T-helper 17 cell (primary cell): ENCODE data around the gene GAPVD1. TPM values are rescaled to one million over a fixed set of nuclear protein-coding genes. Genes with fewer than 3 reads are reported as not detected.

Source experiments
- ATAC-seq: fragments of 150-1000 bp; cut with Tn5 transposase; 2 replicates; pipeline ENCODE4 v1.10.0; 2021; ENCODE audit warnings: mild to moderate bottlenecking, moderate library complexity
- DNase-seq, 3 donors: peaks; one replicate each; pipeline versions ENCODE4 v3.0.0 to v3.0.0-alpha.2; 2020 to 2021
- H3K9me3 ChIP-seq: one replicate; pipeline ENCODE4 v1.7.0; 2013; ENCODE audit warnings: low read length, mild to moderate bottlenecking; ENCODE audit not compliant: control insufficient read depth, poor library complexity, severe bottlenecking
- H3K27ac Mint-ChIP-seq: one replicate; pipeline ENCODE4 v1.8.0; 2022; ENCODE audit warnings: mild to moderate bottlenecking, moderate library complexity, mixed read lengths
- H3K27me3 Mint-ChIP-seq: one replicate; pipeline ENCODE4 v1.8.0; 2022; ENCODE audit warnings: mixed read lengths
- H3K36me3 Mint-ChIP-seq: one replicate; pipeline ENCODE4 v1.8.0; 2022; ENCODE audit warnings: low read depth, mixed read lengths
- H3K4me1 Mint-ChIP-seq: one replicate; pipeline ENCODE4 v1.8.0; 2022; ENCODE audit warnings: mild to moderate bottlenecking, mixed read lengths
- H3K4me3 Mint-ChIP-seq: one replicate; pipeline ENCODE4 v1.8.0; 2022; ENCODE audit warnings: mild to moderate bottlenecking, moderate library complexity, mixed read lengths
- total RNA-seq, 4 donors: library from RNA in 2 of 4; stranded (reverse) in 2 of 4; gene quantifications; one replicate each; pipeline ENCODE4 v1.2.3 and lab custom pipeline; 2022 to 2026

Gene GAPVD1
- total RNA-seq, 2 donors from 2014 or later: 67.1 to 76.4 TPM

- peak overlapping the region; percentile 82 for H3K27ac Mint-ChIP-seq
- ATAC-seq (peak; percentile 88), DNase-seq (peak; percentile 28 to 44 (median 41))
- peaks cover 19% of the 10 kb centered on the region for H3K27me3 Mint-ChIP-seq
- H3K36me3 Mint-ChIP-seq: no peaks in the 10 kb centered on the region
- H3K4me3 Mint-ChIP-seq: no peak overlapping the region
- H3K4me1 Mint-ChIP-seq: no peaks in the 10 kb centered on the region
- H3K9me3 ChIP-seq: no peaks in the 10 kb centered on the region
Measured at GRCh38 chr9:125374443-125375309, 113.0 kb downstream of the GAPVD1 start.

GRCh38 chr9:125375820-125376219 lies 114.2 kb downstream of the GAPVD1 start:
- no peaks in the 10 kb centered on the region for H3K36me3 Mint-ChIP-seq
- no peaks in the 10 kb centered on the region for H3K9me3 ChIP-seq
- DNase-seq: no peak
- H3K27ac Mint-ChIP-seq: no peak overlapping the region
- H3K27me3 Mint-ChIP-seq: peaks cover 19% of the 10 kb centered on the region
- no peak overlapping the region for H3K4me3 Mint-ChIP-seq
- ATAC-seq: no peak
- no peaks in the 10 kb centered on the region for H3K4me1 Mint-ChIP-seq

DNA sequence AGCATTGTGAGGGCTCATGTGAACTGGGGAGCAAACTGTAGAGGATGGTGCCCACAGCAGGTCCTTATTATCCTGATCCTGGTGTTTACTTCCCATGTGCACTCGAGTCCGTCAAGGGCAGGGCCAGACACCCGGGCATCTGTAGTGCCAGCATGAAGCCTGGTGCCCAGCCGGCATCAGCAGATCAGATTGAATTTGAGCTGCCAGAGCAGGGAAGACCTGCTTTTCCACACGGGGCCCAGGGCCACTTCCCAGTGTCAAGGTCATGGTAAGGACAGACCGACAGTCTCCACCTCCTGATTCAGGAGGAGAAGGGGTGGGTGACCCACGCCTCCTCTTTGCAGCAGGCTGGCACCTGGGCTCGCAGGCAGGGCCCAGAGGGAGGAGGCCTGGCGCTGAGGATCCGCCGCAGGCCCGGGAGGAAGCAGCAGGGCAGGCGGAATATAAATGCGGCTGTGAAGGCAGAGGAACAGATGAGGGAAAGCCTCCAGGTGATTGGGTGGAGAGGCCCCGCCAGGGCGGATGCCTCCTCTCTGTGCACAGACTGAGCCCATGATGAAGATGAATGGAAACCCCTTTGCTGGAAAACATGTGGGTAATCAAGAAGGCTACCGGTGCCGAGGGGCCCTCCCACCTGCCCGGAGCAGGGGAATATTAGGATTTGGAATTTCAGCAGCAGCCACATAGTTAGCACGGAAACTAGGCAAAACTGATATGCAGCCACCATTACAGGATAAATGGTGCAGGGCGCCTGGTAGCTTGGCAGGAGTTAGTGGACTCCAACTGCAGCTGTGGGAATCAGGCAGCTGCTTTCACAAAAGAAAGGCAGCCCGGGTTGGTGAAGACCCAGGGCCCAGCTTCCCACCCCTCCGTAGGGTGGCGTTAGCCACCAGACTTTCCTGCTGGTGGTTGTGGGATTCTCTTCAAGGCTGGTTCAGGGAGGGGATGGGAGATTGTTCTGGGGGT lies 114.9 kb downstream of the GAPVD1 start:
- Mint-ChIP-seq H3K36me3 (no peaks in the 10 kb centered on the region), H3K4me1 (no peaks in the 10 kb centered on the region), H3K27ac (no peak overlapping the region), H3K27me3 (peaks cover 19% of the 10 kb centered on the region), H3K4me3 (no peak overlapping the region)
- DNase-seq (no peak), ATAC-seq (no peak)
- no peaks in the 10 kb centered on the region for H3K9me3 ChIP-seq

DNA sequence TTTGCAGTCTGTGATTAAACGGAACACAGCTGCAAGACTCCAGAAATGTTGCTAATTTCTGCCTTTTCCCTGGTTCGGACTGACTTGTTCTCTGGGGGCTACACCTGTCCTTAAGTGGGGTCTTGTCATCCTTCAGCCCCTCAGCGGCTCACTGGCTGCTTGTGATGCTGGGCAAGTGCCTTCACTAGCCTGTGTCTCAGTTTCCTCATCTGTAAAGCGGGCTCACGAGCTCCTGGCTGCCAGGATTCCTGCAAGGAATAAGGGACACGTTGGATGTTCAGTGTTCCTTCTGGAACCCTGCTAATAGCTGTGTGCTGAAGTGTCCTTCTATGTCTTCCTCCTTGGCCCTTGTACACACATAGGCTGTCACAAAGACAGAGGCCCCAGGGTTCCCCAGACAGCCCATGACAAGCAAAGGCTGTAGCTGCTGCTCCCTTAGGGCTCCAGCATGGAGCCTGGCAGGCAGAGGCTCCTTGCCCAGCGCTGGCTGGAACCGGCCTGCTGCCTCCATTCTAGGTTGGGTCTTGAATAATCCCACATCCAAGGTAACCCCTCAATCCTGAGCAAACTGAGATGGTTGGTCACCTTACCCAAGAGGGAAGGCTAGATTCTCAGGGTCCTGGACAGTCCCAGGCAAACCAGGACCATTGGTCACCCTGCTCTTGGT lies 116.1 kb downstream of the GAPVD1 start:
- H3K36me3 Mint-ChIP-seq: no peaks in the 10 kb centered on the region
- no peak overlapping the region for H3K27ac Mint-ChIP-seq
- no peak for ATAC-seq
- H3K4me1 Mint-ChIP-seq: no peaks in the 10 kb centered on the region
- no peak for DNase-seq
- no peaks in the 10 kb centered on the region for H3K9me3 ChIP-seq
- H3K27me3 Mint-ChIP-seq: peaks cover 19% of the 10 kb centered on the region
- H3K4me3 Mint-ChIP-seq: no peak overlapping the region

GRCh38 chr9:125378778-125379177 lies 117.2 kb downstream of the GAPVD1 start:
- ATAC-seq (no peak), DNase-seq (no peak)
- Mint-ChIP-seq H3K27me3 (peaks cover 19% of the 10 kb centered on the region), H3K4me1 (no peaks in the 10 kb centered on the region), H3K36me3 (no peaks in the 10 kb centered on the region), H3K27ac (no peak overlapping the region), H3K4me3 (no peak overlapping the region)
- H3K9me3 ChIP-seq: no peaks in the 10 kb centered on the region

DNA sequence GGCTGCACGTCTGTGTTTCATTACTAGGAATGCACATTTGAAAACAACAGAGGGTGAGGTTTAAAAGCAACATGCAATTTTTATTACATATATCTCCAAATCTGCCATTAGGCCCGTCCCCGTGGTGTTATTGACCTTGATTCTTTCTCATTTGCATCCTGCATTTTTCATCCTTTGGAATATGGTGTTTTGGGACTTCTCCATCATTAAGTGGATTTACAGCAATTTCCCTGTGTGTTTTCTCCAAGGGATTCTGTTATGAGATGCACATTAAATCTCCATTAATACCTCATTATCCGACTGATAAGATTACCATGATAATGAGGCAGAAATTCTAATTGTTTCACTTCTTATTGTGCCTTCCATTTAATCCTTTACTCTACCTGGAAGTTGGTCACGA lies 117.6 kb downstream of the GAPVD1 start:
- Mint-ChIP-seq H3K36me3 (no peaks in the 10 kb centered on the region), H3K27me3 (peaks cover 19% of the 10 kb centered on the region), H3K27ac (no peak overlapping the region), H3K4me1 (no peaks in the 10 kb centered on the region), H3K4me3 (no peak overlapping the region)
- no peak for ATAC-seq
- no peak for DNase-seq
- no peaks in the 10 kb centered on the region for H3K9me3 ChIP-seq

DNA sequence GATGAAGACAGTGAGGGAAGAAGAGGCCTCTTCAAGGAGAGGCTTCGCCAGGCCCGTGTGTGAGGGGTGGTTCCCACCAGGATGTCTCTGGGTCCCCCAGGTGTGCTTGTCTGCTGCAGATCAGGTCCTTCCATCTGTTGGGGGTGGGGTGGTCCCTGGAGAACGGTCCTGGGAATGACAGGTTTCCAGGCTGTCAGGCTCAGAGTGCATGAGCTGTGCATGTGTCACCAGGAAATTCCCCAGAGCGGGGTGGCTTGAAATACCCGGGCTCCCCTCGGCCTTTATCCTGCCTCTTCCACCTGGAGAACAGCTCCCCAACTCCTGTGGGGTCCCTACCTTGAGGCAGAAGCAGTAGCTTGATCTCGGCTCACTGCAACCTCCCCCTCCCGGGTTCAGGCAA lies 118.8 kb downstream of the GAPVD1 start:
- DNase-seq (no peak), ATAC-seq (no peak)
- H3K27me3 Mint-ChIP-seq: peaks cover 19% of the 10 kb centered on the region
- no peaks in the 10 kb centered on the region for H3K4me1 Mint-ChIP-seq
- H3K4me3 Mint-ChIP-seq: no peak overlapping the region
- H3K9me3 ChIP-seq: no peaks in the 10 kb centered on the region
- no peak overlapping the region for H3K27ac Mint-ChIP-seq
- no peaks in the 10 kb centered on the region for H3K36me3 Mint-ChIP-seq

DNA sequence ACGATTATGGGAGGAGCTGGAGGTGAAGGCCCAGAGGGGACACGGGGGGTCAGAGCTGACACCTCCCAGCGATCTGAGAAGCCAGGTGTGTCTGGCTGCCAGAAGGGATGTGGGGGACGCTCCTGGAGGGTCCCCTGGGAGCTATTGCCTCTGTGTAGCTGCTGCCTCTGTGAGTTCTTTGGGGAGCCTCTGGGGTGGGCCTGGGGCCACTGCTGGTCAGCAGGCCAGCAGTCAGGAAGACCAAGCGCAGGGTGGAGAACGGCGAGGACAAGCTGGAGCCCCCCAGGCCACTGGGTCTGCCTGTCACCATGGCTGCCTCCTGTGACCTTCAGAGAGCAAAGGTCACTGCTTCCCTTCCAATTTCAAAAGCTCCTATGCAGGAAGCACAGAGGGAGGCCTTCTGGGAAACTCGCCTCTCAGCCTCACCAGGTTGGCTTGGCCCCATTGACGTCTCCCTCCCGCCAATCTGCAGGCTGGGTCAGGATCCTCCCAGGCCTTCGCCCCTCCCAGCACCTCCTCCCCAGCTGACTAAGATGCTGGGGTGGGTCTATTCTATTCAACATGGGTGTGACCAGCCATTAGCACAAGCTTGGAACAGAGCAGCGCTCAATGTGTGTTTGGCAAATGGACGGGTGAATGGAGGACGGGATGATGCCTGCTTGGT lies 126.4 kb downstream of the GAPVD1 start:
- Mint-ChIP-seq H3K27me3 (peaks cover 21% of the 10 kb centered on the region), H3K36me3 (no peaks in the 10 kb centered on the region), H3K27ac (no peak overlapping the region), H3K4me1 (no peaks in the 10 kb centered on the region), H3K4me3 (no peak overlapping the region)
- H3K9me3 ChIP-seq: no peaks in the 10 kb centered on the region
- no peak for DNase-seq
- no peak for ATAC-seq

DNA sequence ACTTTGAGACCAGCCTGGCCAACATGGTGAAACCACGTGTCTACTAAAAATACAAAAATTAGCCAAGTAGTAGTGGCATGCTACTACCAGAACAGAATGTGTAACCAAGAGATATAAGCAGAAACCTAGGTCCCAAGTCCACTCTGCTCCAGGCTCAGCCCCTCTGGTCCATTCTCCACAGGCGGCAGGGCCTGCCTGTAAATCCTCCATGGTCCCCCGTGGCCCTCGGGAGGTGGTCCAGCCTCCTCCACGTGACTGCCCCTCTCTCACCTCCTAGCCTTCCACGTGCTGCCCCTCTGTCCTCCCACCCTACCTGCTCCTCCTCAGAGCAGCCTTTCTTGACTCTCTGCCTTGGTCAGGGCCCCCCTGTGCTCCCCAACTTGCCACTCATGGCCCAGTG lies 127.4 kb downstream of the GAPVD1 start:
- no peaks in the 10 kb centered on the region for H3K9me3 ChIP-seq
- no peak overlapping the region for H3K27ac Mint-ChIP-seq
- H3K4me3 Mint-ChIP-seq: no peak overlapping the region
- H3K4me1 Mint-ChIP-seq: no peaks in the 10 kb centered on the region
- DNase-seq (no peak), ATAC-seq (no peak)
- no peaks in the 10 kb centered on the region for H3K36me3 Mint-ChIP-seq
- H3K27me3 Mint-ChIP-seq: peaks cover 21% of the 10 kb centered on the region

GRCh38 chr9:125391704-125392103 lies 130.1 kb downstream of the GAPVD1 start:
- Mint-ChIP-seq H3K4me3 (no peak overlapping the region), H3K27ac (no peak overlapping the region), H3K36me3 (no peaks in the 10 kb centered on the region), H3K4me1 (no peaks in the 10 kb centered on the region), H3K27me3 (peaks cover 21% of the 10 kb centered on the region)
- H3K9me3 ChIP-seq: no peaks in the 10 kb centered on the region
- no peak for ATAC-seq
- no peak for DNase-seq

DNA sequence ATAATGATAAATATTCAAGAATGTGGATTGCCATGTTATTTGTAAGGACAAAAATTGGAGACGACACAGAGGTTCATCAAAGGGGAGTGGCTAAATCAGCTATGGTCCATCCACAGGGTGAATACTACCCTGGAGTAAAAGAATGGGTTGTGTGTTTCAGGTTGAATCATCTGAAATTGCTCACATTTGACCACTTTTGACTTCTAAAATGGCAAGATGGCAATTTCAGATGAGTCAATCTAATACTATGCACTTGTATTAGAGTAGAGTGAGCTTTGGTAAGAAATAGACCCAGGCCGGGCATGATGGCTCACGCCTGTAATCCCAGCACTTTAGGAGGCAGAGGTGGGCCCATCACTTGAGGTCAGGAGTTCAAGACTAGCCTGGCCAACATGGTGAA lies 131.8 kb downstream of the GAPVD1 start:
- Mint-ChIP-seq H3K4me3 (no peak overlapping the region), H3K4me1 (no peaks in the 10 kb centered on the region), H3K27me3 (peaks cover 9% of the 10 kb centered on the region), H3K27ac (no peak overlapping the region), H3K36me3 (no peaks in the 10 kb centered on the region)
- no peaks in the 10 kb centered on the region for H3K9me3 ChIP-seq
- ATAC-seq (no peak), DNase-seq (no peak)

DNA sequence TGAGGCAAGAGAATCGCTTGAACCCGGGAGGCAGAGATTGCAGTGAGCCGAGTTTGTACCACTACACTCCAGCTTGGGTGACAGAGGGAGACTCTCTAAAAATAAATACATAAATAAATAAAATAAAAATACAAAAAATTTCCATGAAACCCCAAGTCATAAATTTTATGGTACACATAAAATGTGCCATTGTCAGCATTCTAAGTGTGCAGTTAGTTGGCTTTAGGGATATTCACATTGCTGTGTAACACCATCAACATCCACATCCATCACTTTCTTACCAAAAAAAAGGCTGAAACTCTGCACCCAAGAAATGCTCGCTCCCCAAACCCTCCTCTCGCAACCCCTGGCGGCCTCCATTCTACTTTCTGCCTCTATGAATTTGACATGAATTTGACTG lies 135.2 kb downstream of the GAPVD1 start:
- H3K9me3 ChIP-seq: no peaks in the 10 kb centered on the region
- Mint-ChIP-seq H3K4me3 (no peak overlapping the region), H3K4me1 (no peaks in the 10 kb centered on the region), H3K27ac (no peak overlapping the region), H3K36me3 (no peaks in the 10 kb centered on the region), H3K27me3 (no peaks in the 10 kb centered on the region)
- no peak for ATAC-seq
- no peak for DNase-seq
